SIG-M5 treated with dmso at 0.1 percent for 504 hours (cell line): ENCODE data around the gene CFAP57.

Source experiments
- DNase-seq: peaks from one replicate; lab custom pipeline; 2025; ENCODE audit not compliant: unreplicated experiment; lab: John Stamatoyannopoulos, UW

The CFAP57 gene

GRCh38 chr1:43293896-43294760, 122.0 kb downstream of the CFAP57 start:
- no peak for DNase-seq

GRCh38 chr1:43294761-43295160, 122.6 kb downstream of the CFAP57 start:
- DNase-seq = no peak

GRCh38 chr1:43296207-43296606, 124.1 kb downstream of the CFAP57 start:
- no peak for DNase-seq

DNA sequence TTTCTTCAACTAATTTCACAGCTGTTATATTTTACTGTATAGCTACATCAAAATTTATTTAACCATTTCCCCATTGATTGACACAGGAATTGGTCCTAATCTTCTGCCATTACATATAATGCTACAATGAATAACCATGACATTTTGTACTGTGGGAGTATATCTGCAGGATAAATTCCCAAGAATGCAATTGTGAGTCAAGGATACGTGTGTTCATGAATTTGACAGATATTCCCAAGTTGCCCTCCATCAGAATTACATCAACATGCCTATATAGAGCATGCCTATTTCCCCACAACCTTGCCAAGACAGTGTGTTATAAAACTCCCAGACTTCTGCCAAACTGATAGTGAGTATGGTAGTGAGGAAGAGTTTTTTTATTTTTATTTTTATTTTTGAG, 125.9 kb downstream of the CFAP57 start:
- DNase-seq = no peak

- no peak for DNase-seq
Observed at GRCh38 chr1:43299101-43299500, 127.0 kb downstream of the CFAP57 start.

DNA sequence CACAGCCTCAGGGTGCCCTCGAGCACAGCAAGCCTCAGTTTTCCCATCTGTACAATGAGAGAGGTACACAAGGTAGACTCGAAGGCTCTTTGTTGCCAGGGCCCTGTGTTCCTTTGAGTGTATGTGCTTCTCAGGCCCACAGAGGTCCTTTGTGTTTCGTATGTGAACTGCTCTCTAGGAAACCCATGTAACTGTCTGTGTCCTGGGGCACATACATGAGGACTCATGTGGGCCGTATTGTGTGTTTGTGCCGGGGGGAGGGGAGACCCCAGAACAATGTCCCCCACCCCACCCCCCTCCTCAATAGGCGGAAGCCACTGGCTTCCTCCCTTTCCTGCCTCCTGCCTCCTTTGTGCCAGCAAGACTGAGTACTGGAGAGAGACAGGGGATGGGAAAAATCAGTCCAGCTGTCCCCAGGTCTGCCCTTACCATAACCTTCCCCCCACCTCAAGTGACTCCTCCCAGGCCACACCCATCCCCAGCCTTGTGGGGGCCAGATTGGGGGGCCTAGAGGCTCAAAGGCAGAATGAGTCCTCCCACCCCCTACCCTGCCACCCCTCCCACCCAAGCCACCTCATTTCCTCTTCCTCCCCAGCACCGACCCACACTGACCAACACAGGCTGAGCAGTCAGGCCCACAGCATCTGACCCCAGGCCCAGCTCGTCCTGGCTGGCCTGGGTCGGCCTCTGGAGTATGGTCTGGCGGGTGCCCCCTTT, 128.4 kb downstream of the CFAP57 start, which contains the start of gene TIE1:
Gene TIE1, plus strand, starts transcription at position 605 of the 717 bp plus-strand sequence. Its CDS starts 90 bp downstream, at position 695.
- DNase-seq = no peak

GRCh38 chr1:43302201-43302600, 130.1 kb downstream of the CFAP57 start:
- DNase-seq = no peak

DNA sequence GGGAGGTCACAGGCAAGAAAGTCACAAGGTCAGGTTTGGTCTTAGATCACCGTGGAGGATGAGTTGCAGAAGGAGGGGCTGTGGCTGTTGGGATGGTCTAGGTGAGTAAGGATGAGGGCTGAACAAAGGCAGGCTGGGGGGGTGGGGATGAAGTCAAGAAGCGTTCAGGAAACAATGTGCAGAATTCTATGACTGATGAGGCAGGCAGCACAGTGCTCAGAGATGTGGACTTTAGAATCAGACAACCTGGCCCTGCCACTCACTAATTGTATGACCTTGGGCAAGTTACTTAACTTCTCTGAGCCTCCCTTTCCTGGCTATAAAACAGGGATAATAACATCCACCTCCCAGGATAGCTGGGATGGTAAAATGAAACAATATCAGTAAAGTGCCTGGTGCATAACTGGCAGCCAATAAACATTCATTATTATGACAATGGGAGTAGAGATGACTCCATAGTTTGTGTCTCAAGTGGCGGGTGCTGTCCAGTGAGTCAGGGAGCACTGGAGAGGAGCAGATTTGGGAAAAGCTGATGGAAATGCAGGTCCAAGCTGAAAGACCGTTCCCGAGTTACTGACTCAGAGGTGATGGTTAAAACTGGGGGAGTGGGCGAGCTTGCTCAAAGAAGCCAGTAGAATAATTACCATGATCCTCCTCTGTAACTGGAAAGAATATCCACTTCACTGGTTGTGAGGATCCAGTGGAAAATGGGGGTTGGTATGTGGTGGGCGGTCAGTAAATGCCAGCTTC, 130.8 kb downstream of the CFAP57 start:
- DNase-seq = no peak

GRCh38 chr1:43303471-43304313, 131.6 kb downstream of the CFAP57 start:
- no peak for DNase-seq
